Sigmoid colon (tissue), 4 donors: ENCODE measurements around the gene RAP1B.

Source experiments
- CTCF ChIP-seq, 4 experiments: fragments of 450-650 bp in 3 of 4; fragments of 200-600 bp in 1 of 4; IDR thresholded peaks; one replicate each; pipeline ENCODE4 v1.5.1; 2016 to 2019; ENCODE audit warnings: antibody characterized with exemption in 4 of 4, mild to moderate bottlenecking in 3 of 4, moderate library complexity in 2 of 4
- EP300 ChIP-seq, 4 donors: sonication (generic); formaldehyde crosslinking; IDR thresholded peaks; one replicate each; pipeline ENCODE4 v1.6.1; 2017; ENCODE audit warnings: antibody characterized with exemption in 4 of 4

GRCh38 chr12:68632486-68632885, 21.8 kb downstream of the RAP1B start:
- no peak for TF ChIP-seq CTCF (IDR thresholded peaks at IDR 0.05)
- no peak for TF ChIP-seq EP300 (IDR thresholded peaks at IDR 0.05)
